ENCODE measurements around the gene NLRC5. TPM values are rescaled to one million over a fixed set of nuclear protein-coding genes. Genes with fewer than 3 reads are reported as not detected.
"Not testable (repeated sequence)": the region's sequence is repeated elsewhere in the genome, so short reads cannot be mapped to it uniquely, and the experiment has no call there.

NLRC5 gene
- total RNA-seq, 1 donor from 2014 or later = 9.8 TPM

DNA sequence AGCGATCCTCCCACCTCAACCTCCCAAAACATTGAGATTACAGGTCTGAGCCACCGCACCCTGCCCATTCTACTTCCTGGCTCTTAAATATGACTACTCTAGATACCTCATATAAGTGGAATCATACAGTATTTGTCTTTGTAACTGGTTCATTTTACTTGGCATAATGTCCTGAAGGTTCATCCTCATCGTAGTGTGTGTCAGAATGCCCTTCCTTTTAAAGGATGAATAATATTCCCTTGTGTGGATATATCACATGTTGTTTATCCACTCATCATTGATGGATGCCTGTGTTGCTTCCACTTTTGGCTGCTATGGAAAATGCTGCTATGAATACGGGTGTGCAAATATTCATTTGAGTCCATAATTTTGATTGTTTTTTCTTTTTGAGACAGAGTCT lies 33.3 kb upstream of the NLRC5 start:
- ATAC-seq (no peak), DNase-seq (no peak)
- intact Hi-C loops (cut with micrococcal nuclease) = no loop called here

DNA sequence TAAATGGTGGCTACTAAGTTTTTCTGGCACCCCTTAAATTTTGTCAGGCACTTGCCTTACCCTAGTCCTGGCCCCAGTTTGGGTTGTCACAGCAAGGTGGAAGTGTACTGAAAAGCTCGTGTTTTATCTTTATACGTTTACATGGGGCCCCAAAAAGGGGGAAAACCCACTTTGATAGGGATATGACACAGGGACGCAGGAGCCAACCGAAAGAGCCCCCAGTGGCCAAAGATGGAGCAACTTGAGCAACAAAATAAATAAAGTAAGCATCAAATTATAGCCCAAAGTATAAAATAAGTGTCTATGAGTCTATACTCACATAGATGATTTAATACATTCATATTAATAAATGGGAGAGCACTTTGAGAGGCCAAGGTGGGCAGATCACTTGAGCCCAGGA lies 32.6 kb upstream of the NLRC5 start:
- ATAC-seq (no peak), DNase-seq (no peak)
- intact Hi-C loops (cut with micrococcal nuclease) = no loop called here

DNA sequence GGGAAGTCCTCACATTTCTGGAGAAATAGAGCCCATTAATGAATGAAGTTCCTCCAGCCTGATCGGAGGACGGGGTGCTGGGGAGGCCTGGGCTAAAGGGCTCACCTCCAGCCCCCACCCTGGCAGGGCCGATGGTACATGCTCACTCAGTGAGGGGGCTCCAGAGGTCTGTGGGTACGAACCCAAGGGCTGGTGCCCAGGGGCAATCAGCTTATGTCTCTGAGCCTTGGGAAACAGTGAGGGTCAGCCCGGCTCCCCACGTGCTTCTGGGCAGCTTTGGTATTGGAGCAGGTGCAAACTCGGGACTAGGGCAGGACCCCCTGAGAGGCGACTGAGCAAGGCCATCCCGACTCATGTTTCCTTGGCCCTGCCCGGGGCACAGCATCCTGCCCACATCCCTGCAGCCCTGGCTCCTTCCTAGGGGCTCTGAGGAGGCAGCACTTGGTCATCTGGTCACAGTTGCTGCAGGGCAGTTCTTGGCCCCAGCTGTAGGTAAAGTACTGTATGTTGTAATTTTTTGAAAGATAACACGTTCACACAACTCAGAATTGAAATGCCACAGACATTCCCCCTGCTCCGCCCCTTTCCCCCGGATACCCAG lies 28.6 kb upstream of the NLRC5 start:
- intact Hi-C loops (cut with micrococcal nuclease) = loop anchor here (10.0 kb wide), 1 partner anchor 84 kb away; no protein-coding TSS in a partner anchor
- ATAC-seq = no peak
- DNase-seq = no peak

DNA sequence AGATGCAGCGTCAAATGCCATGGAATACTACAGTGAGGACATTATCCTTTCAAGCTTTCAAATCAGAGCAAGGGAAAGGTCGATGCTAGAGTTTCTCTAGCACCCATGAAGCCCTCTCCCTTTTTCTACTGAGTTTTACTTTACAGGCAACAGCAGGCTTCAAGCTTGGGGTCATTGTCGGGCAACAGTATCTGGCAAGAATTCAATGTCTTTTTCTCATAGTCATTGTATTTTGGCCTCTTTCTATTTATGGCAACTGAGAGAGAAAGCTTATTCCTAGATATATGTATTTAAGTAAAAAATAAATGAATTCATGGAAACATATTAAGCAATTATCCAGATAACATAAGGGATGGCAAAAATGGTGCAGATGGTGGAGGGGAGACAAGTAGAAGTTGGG lies 28.0 kb upstream of the NLRC5 start:
- intact Hi-C loops (cut with micrococcal nuclease) = loop anchor here (10.0 kb wide), 1 partner anchor 83 kb away; no protein-coding TSS in a partner anchor
- no peak for ATAC-seq
- DNase-seq = no peak

DNA sequence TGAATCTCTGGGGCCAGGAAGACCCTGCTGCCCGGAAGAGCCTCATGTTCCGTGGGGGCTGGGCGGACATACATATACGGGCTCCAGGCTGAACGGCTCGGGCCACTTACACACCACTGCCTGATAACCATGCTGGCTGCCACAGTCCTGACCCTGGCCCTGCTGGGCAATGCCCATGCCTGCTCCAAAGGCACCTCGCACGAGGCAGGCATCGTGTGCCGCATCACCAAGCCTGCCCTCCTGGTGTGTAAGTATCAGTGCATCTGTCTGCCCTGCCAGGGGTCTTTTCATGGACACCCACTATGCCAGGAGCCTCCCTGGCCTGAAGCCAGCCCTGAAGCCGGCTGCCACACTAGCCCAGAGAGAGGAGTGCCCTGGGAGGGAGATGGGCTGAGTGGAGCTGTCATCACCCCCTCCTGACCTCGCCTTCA lies 27.5 kb upstream of the NLRC5 start, which contains the start of gene CETP:
TSS of gene CETP (plus strand) at position 100 of the 431 bp plus-strand sequence. CDS start at position 130, 30 bp downstream.
- peak; percentile 43 for ATAC-seq
- no peak for DNase-seq
- intact Hi-C loops (cut with micrococcal nuclease) = loop anchor here (10.0 kb wide), 1 partner anchor 83 kb away; no protein-coding TSS in a partner anchor

DNA sequence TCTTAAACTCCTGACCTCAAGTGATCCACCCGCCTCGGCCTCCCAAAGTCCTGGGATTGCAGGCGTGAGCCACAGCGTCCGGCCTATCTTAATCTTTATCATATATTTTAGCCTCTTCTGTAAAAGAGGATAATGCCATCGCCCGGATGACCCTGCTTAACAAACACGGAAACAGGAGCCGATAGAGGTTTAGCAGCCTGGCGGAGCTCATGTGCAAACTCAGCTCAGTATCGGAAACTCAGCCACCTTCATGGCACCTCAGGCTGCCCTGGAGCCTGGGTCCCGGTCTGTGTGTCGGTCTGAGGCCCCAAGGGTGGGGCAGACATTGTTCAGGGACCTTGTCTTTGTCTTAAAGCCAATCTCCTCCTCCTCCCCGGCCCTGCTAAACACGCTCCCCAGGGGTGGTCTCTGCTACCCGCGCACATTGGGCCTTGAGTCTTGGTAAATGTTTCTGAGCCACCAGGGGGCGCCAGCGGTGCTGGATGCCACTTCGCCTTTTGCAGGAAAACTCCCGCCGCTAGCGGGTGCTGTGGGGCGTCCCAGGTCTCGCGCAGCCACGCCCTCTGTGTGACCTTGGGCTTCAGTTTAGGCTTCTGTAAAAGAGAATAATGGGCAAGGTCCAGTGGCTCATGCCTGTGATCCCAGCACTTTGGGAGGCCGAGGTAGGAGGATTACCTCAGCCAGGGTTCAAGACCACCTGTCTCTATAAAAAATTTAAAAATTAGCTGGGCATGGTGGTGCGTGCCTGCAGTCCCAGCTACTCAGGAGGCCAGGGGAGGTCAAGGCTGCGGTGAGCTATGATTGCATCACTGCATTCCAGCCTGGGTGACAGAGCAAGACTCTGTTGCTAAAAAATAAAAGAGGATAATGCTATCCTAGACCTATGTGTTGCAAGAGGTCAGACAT lies 24.9 kb upstream of the NLRC5 start:
- peak; percentile 94 for DNase-seq
- intact Hi-C loops (cut with micrococcal nuclease) = loop anchor here (10.0 kb wide), 1 partner anchor 80 kb away; no protein-coding TSS in a partner anchor
- peak; percentile 64 for ATAC-seq

DNA sequence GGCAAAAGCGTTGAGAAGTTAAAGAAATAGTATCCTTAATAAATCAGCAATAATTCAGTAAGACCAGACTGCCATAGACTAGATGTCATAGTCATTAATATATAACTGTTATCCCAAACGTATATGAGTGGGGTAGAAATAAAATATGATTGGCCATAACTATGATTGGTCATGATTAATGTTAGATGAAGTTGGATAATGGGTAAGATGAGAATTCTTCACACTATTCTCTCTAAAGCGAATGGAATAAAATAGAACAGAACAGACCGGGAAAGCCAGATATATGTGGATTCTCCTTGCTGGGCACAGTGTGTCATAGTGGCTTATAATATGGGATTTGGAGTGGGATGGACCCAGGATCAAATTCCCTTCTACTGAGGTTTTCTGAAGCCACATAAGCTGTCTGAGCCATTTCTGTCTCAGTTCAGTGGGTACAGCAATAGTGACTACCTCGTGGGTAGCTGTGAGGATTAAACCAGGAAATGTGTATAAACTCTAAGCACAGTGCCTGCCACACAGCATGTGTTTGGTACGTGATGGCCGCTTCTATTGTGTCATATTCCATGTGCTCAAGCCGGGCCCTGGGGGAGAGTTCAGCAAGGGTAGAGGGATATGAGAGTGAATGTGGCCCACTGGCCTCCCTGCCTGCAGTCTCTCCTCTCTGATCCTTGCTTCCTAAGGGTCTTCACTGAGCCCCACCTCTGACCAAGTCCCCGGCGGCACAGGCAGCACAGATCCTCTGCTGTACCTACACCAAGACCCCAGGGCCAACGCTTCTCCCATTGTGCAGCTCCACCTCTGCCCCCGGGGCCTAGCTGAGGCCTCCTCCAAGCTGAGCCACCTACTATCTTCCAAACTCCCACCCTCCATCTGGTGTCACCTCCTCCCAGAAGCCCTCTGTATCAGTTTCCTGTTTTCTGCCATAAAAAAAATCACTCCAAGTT lies 23.9 kb upstream of the NLRC5 start:
- intact Hi-C loops (cut with micrococcal nuclease) = loop anchor here (10.0 kb wide), 1 partner anchor 79 kb away; no protein-coding TSS in a partner anchor
- no peak for DNase-seq
- ATAC-seq = no peak

DNA sequence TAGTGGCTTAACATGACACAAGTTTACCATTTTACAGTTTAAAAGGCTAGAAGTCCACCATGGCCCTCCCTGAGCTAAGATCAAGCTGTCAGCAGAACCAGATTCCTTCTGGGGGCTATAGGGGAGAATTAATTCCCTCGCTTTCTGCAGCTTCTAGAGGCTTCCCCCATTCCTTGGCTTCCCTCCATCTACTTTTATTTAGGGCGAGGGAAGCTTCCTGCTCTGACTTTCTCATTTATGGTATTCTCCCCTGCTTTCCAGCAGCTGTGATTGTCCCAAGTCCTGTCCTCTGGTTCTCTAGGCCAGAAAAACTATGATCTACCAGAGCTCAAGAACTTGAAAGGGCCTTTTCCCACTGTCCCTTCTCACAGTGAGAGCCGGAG lies 23.3 kb upstream of the NLRC5 start:
- intact Hi-C loops (cut with micrococcal nuclease) = loop anchor here (10.0 kb wide), 1 partner anchor 79 kb away; no protein-coding TSS in a partner anchor
- DNase-seq = no peak
- ATAC-seq = no peak

DNA sequence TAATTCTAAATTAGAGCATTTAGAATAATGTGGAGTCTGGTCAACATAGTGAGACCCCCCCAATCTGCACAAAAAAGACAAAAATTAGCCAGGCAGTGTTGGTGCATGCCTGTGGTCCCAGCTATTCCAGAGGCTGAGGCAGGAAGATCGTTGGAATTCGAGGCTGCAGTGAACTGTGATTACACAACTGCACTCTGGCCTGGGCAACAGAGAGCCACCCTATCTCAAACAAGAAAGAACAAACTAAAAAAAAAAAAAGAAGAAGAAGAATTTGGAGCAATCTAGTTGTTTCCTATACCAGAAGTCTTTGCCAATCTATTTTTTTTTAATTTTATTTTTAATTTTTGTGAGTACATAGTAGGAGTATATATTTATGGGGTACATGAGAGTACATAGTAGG lies 21.6 kb upstream of the NLRC5 start:
- no peak for DNase-seq
- no peak for ATAC-seq
- intact Hi-C loops (cut with micrococcal nuclease) = loop anchor here (10.0 kb wide), 1 partner anchor 77 kb away; no protein-coding TSS in a partner anchor

DNA sequence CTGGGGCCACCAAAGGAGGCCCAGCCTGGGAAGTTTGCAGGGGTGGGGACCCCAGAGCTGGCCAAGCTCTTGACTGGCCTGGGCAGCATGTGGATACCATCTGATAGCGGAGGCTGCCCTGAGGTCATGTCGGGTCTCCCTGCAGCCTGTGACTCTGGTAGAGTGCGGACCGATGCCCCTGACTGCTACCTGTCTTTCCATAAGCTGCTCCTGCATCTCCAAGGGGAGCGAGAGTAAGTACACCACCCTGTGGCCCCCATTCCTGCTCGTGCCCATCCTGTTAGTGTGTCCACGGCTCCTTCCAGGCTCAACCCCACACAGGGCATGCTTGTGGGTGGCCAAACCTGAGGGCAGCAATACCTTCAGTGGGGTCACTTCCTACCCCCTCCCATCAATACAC lies 19.6 kb upstream of the NLRC5 start:
- intact Hi-C loops (cut with micrococcal nuclease) = loop anchor here (10.0 kb wide), 1 partner anchor 75 kb away; no protein-coding TSS in a partner anchor
- ATAC-seq (no peak), DNase-seq (no peak)

DNA sequence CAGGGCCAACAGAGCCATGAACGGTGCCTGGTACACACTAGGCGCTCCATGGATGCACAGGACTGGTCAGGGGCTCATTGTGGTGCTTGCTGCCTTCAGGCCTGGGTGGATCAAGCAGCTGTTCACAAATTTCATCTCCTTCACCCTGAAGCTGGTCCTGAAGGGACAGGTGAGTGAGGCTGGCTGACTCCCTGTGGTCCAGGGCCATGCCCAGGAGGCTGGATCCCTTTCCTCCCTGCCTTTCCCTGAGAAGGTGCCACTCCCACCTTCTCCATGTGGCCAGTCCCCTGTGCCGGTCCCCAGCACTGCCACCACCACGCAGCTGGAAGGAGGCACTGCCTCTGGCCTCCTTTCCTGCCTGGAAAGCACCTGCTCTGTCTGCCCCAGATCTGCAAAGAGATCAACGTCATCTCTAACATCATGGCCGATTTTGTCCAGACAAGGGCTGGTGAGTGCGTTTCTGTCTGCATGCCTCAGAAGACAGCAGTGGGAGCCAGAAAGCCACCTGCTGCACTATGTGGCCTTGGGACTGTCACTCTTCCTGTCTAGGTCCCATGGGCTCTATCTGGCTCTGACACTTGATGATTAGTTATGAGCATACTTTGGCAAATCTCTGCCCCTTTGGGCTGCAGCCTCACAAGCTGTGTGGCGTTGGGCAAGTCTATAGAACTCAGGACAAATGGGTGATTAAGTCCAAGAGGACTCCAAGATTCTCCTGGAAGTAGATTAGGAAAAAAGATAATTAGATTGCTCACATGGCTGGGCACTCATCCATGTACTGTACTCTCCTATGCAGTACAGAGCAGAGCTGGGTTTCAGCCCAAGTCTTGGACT lies 18.2 kb upstream of the NLRC5 start:
- ATAC-seq (no peak), DNase-seq (no peak)
- intact Hi-C loops (cut with micrococcal nuclease) = no loop called here

DNA sequence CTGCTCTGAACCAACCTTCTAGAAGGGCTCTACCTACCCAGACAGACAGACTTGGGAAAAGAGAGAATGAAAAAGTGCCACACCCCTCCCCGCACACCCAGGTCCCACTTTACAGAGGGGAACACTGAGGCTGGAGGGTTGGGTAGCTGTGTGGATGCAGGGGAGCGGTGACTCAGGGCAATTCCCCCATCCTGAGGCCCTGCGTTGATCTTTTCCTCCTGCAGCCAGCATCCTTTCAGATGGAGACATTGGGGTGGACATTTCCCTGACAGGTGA lies 17.7 kb upstream of the NLRC5 start:
- no peak for DNase-seq

DNA sequence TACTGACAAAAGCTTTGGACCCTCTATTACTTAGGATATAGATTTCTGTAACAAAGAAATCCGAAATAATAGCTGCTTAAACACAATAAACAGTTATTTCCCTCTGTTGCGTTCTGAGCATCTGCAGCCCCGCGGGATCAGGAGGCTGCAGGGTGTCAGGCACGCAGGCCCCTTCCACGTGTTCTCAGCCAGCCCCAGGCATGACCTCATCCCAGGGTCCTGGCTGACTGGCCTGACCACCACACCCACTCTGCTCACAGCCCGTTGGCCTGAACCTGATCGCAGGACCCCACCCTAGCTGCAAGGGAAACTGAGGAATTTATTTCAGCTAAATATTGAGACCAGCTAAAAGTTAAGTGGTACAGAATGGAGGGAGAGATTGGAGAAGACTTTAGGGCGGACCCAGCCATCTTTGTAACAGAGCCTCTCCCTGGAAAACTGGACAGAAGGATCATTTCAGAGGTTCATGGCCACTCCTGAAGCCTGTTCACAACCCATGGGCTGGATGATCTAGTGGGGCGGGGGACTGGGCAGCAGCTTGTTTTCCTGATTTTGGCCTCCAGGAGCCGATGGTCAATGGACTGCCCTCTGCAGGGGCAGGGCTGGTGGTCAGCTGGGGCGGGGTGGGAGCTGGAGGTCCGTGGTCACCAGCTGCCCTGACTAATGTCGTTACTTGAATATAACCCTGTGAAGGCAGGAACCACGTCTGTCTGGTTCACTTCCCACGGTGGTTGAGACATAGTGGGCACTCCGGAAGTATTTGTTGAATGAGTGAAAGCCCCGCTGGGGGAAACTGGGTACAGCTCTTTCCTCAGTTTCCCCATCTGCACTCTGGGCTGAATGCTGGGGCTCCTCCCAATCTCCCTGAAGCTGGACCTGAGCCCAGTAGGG lies 16.7 kb upstream of the NLRC5 start:
- intact Hi-C loops (cut with micrococcal nuclease) = no loop called here
- no peak for DNase-seq
- peak; percentile 32 for ATAC-seq

More for the DNA sequence above, 17.7 kb upstream of the NLRC5 start:
- no peak for ATAC-seq
- intact Hi-C loops (cut with micrococcal nuclease) = no loop called here

DNA sequence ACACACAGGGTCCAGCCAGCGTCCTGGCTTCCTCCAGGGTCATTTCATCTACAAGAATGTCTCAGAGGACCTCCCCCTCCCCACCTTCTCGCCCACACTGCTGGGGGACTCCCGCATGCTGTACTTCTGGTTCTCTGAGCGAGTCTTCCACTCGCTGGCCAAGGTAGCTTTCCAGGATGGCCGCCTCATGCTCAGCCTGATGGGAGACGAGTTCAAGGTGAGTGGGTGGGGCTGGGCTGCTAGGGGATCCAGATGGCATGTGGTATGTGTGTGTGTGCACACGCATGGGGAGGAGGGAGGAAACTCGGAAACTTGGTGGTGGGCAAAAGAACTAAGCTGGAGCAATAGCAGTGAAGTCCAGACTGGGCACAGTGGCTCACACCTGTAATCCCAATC lies 16.1 kb upstream of the NLRC5 start:
- no peak for DNase-seq
- no peak for ATAC-seq
- intact Hi-C loops (cut with micrococcal nuclease) = no loop called here

DNA sequence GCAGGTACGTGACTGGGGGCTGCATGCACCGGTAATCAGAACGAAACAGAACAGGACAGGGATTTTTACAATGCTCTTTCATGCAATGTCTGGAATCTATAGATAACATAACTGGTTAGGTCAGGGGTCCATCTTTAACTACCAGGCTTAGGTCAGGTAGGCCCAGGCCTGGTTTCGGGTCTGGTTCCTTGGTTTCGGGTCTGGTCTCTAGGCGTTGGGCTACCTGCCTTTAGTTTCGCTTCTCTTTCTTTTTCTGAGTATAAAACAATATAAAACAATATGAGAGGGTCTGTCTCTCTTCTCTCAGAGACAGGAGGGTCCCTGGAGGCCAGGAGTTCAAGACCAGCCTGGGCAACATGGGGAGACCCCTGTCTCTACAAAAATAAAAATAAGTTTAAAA lies 15.5 kb upstream of the NLRC5 start:
- ATAC-seq; intact Hi-C loops (cut with micrococcal nuclease); DNase-seq: not testable (repeated sequence)

DNA sequence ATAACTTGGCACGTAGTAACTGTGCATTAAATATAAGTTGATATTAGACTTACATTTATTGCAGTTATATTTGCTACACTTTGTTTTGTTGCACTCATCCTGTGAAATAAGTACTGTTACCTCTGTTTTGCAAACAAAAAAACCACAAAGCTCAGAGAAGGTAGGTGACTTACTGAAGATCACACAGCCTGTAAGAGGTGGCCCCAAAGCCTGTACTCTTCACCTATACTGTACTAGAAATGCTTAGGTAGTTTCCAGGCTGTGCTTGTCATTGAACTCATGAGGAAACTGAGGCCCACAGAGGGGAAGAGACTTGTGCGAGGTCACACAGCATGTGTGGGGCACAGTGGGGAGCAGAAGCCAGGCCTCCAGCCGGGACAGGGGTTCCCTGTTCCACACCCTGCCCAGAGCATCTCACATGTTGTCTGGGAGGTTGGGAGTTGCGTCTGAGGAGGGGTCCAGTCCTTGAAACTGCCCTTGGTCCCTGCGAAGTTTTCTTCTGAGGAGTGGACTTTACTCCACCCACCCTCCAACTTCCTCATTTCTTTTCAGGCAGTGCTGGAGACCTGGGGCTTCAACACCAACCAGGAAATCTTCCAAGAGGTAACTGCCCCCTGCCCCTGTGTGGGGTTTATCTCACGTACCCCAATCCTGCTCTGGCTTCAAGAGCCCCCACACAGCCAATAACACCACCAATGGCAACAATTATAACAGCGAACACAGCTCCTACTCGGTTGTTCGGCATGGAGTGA lies 14.6 kb upstream of the NLRC5 start:
- intact Hi-C loops (cut with micrococcal nuclease) = no loop called here
- no peak for DNase-seq
- no peak for ATAC-seq

DNA sequence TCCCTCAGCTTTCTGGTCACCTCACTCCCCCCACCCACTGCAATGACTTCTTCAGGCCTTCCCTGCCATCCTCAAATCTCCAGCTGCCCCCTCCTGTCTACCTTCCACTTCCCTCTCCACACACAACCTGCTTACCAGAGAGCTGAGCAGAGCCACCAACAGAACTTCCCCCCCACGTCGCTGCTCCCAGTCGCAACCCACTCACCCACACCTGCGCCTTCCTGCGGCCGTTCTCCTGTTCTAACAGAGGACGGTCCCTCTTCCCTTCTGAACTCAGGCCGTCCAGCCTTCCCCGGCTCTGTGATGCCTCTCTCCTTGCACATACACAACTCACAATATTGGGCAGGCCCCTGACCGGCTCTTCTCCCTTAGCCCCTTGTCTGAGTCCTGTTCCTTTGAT lies 13.6 kb upstream of the NLRC5 start:
- intact Hi-C loops (cut with micrococcal nuclease) = no loop called here
- ATAC-seq (no peak), DNase-seq (no peak)
